Measurements from ENCODE around the gene CYP4F12.
"Not testable (repeated sequence)": the region's sequence is repeated elsewhere in the genome, so short reads cannot be mapped to it uniquely, and the experiment has no call there.

The CYP4F12 gene

GRCh38 chr19:15672580-15673175 lies at the start of gene CYP4F12:
Gene CYP4F12, plus strand, starts transcription at chr19:15673087. Its CDS starts 443 bp downstream, at chr19:15673530.
- no peak for DNase-seq

GRCh38 chr19:15623711-15624318 lies 49.1 kb upstream of the CYP4F12 start:
- no peak for DNase-seq

GRCh38 chr19:15628236-15629002 lies 44.5 kb upstream of the CYP4F12 start:
- no peak for DNase-seq

GRCh38 chr19:15629003-15629880 lies 43.6 kb upstream of the CYP4F12 start:
- no peak for DNase-seq

GRCh38 chr19:15631817-15632216 lies 41.1 kb upstream of the CYP4F12 start:
- no peak for DNase-seq

- no peak for DNase-seq
Observed at GRCh38 chr19:15633082-15633835, 39.6 kb upstream of the CYP4F12 start.

GRCh38 chr19:15634105-15634504 lies 38.8 kb upstream of the CYP4F12 start:
- DNase-seq: no peak

- no peak for DNase-seq
Observed at GRCh38 chr19:15635016-15635805, 37.7 kb upstream of the CYP4F12 start.

- DNase-seq: no peak
Observed at GRCh38 chr19:15636026-15636425, 36.9 kb upstream of the CYP4F12 start.

- DNase-seq: no peak
Observed at GRCh38 chr19:15639596-15639995, 33.3 kb upstream of the CYP4F12 start.

GRCh38 chr19:15640294-15640903 lies 32.5 kb upstream of the CYP4F12 start, which contains the start of gene CYP4F3:
Gene CYP4F3, plus strand, starts transcription at chr19:15640897. Its CDS starts 519 bp downstream, at chr19:15641416.
- DNase-seq: no peak

GRCh38 chr19:15640904-15641597 lies 31.8 kb upstream of the CYP4F12 start:
- DNase-seq: no peak

GRCh38 chr19:15641901-15642491 lies 30.9 kb upstream of the CYP4F12 start:
- DNase-seq: no peak

GRCh38 chr19:15642807-15643206 lies 30.1 kb upstream of the CYP4F12 start:
- DNase-seq: no peak

GRCh38 chr19:15643387-15643786 lies 29.5 kb upstream of the CYP4F12 start:
- DNase-seq: no peak

- DNase-seq: no peak
Observed at GRCh38 chr19:15644066-15644741, 28.7 kb upstream of the CYP4F12 start.

- no peak for DNase-seq
Observed at GRCh38 chr19:15644816-15645215, 28.1 kb upstream of the CYP4F12 start.

GRCh38 chr19:15649526-15649925 lies 23.4 kb upstream of the CYP4F12 start:
- DNase-seq: no peak

- DNase-seq: not testable (repeated sequence)
Observed at GRCh38 chr19:15650123-15650522, 22.8 kb upstream of the CYP4F12 start.

Measured in cerebellar nuclear complex (tissue), 1 donor.